ENCODE measurements around the gene KRT72.

The KRT72 gene

DNA sequence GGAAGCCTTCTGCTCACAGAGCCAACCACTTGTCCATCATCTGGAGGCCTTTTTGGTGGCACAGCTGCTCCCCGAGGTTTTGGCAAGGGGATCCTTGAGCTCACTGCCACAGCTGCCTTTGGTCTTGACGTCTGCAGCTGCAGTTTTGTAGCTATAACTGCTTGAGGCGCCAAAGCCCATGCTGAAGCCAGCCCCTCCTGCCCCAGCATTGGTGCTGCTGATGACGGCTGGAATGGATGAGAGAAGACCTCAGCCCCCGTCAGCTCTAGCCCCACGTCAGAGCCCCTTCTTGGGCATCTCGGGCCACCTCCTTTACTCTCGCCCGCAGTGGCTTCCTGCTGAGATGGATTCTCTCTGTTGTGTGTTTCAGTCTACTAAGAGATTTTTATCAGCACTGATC is 15.3 kb downstream of the KRT72 start:
- Histone ChIP-seq H3K4me1 (ENCODE audit: control insufficient read depth, insufficient read depth, low read length) (no peaks in the 10 kb centered on the region), H3K9me3 (ENCODE audit: control insufficient read depth, insufficient read depth, low read depth, low read length) (no peaks in the 10 kb centered on the region), H3K27ac (ENCODE audit: extremely low read depth, low read depth, low read length) (no peak overlapping the region), H3K4me3 (ENCODE audit: low read depth, low read length) (no peak overlapping the region), H3K36me3 (ENCODE audit: control insufficient read depth in 2 of 2, insufficient read depth in 1 of 2, low read length in 2 of 2) (no peaks in the 10 kb centered on the region)
- CTCF ChIA-PET: interaction anchor here (0.7 to 9.9 kb wide), 9 partner anchors 22 to 394 kb away, joined by 3 to 127 read pairs (median 6); no protein-coding TSS in a partner anchor
- no peak for TF ChIP-seq ZBTB1 (tag by site-specific recombination; IDR thresholded peaks at IDR 0.05)
- POLR2A ChIA-PET: interaction anchor here (0.6 kb wide), 1 partner anchor 217 kb away, joined by 4 read pairs; no protein-coding TSS in a partner anchor

DNA sequence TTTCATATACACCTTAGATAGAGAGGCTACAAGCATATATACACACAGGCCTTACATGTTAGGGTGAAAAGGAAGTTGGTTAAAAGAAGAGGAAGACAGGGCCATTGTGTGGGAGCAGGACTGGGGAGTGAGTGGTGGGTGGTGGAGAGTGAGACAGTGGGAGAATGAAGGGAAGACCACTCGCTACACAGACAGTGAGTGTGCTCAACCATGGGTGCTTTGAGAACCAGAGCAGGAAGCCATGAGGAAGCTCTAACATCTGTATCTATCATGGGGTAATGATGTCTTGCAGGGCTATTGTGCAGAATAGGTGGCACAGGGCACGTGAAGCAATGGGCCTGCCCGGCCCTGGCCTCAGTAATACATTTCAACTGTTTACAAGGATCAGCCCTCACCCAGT is 16.2 kb downstream of the KRT72 start:
- TF ChIP-seq ZNF530 (tag by site-specific recombination; IDR thresholded peaks at IDR 0.05; ENCODE audit: low read depth): no peak
- ChIA-PET POLR2A (no interaction called here), CTCF (interaction anchor here (0.7 to 9.9 kb wide), 9 partner anchors 189 to 392 kb away, joined by 3 to 127 read pairs (median 6); no protein-coding TSS in a partner anchor)
- no peaks in the 10 kb centered on the region for H3K9me3 ChIP-seq (ENCODE audit: control insufficient read depth, insufficient read depth, low read depth, low read length)
- H3K4me3 ChIP-seq (ENCODE audit: low read depth, low read length): no peak overlapping the region
- no peaks in the 10 kb centered on the region for H3K4me1 ChIP-seq (ENCODE audit: control insufficient read depth, insufficient read depth, low read length)
- no peak overlapping the region for H3K27ac ChIP-seq (ENCODE audit: extremely low read depth, low read depth, low read length)
- no peaks in the 10 kb centered on the region for H3K36me3 ChIP-seq (ENCODE audit: control insufficient read depth in 2 of 2, insufficient read depth in 1 of 2, low read length in 2 of 2)

DNA sequence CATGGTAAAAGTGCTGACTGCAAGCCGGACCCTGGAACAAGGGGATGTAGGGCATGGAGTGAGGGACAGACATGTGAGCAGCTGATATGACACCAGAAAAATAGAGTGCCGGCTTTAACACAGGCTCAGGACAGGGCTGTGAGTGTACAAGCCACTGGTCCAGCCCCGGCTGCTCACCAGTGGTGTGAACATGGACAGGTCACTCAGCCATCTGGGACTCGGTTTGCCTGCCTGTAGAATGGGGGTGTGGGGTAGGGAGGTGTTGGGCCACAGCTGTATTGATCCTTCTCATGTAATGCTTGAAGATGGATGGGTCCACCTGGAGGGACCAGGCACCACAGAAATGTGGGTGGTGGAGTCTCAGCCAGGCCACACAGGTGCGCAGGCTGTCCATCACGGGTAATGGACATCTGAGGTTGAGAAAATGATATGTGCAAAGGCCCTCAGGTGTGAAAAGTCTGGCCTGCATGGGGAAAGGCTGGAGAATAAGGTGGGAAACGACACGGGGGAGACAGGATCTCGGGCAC is 17.0 kb downstream of the KRT72 start:
- no peak overlapping the region for H3K4me3 ChIP-seq (ENCODE audit: low read depth, low read length)
- CTCF ChIA-PET: interaction anchor here (0.7 to 9.9 kb wide), 16 partner anchors 39 to 441 kb away, joined by 3 to 127 read pairs (median 5); no protein-coding TSS in a partner anchor
- no peak overlapping the region for H3K27ac ChIP-seq (ENCODE audit: extremely low read depth, low read depth, low read length)
- no peaks in the 10 kb centered on the region for H3K9me3 ChIP-seq (ENCODE audit: control insufficient read depth, insufficient read depth, low read depth, low read length)
- TF ChIP-seq OSR2 (tag by site-specific recombination; IDR thresholded peaks at IDR 0.05) (no peak), ZNF266 (tag by site-specific recombination; IDR thresholded peaks at IDR 0.05; ENCODE audit: low read depth) (no peak), ZFP37 (tag by site-specific recombination; IDR thresholded peaks at IDR 0.05) (no peak), ZNF223 (tag by site-specific recombination; IDR thresholded peaks at IDR 0.05) (no peak), ZNF561 (tag by site-specific recombination; IDR thresholded peaks at IDR 0.05; ENCODE audit: borderline replicate concordance) (no peak), ZNF112 (tag by site-specific recombination; IDR thresholded peaks at IDR 0.05) (no peak), PRDM1 (tag by site-specific recombination; IDR thresholded peaks at IDR 0.05) (no peak), ZNF843 (tag by site-specific recombination; IDR thresholded peaks at IDR 0.05) (no peak), ZNF596 (tag by site-specific recombination; IDR thresholded peaks at IDR 0.05) (no peak), ZBTB7A (tag by site-specific recombination; IDR thresholded peaks at IDR 0.05; ENCODE audit: low read depth) (no peak), ZNF830 (tag by site-specific recombination; IDR thresholded peaks at IDR 0.05; ENCODE audit: low read depth) (no peak), ZNF140 (tag by site-specific recombination; IDR thresholded peaks at IDR 0.05) (no peak), SP2 (tag by site-specific recombination; IDR thresholded peaks at IDR 0.05) (no peak), ZNF707 (tag by site-specific recombination; IDR thresholded peaks at IDR 0.05) (no peak), HOXA7 (CRISPR knock-in tag; IDR thresholded peaks at IDR 0.05; ENCODE audit: borderline replicate concordance) (no peak)
- TF ChIP-seq, protein P1, sequence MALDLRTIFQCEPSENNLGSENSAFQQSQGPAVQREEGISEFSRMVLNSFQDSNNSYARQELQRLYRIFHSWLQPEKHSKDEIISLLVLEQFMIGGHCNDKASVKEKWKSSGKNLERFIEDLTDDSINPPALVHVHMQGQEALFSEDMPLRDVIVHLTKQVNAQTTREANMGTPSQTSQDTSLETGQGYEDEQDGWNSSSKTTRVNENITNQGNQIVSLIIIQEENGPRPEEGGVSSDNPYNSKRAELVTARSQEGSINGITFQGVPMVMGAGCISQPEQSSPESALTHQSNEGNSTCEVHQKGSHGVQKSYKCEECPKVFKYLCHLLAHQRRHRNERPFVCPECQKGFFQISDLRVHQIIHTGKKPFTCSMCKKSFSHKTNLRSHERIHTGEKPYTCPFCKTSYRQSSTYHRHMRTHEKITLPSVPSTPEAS (tag by site-specific recombination; IDR thresholded peaks at IDR 0.05): no peak
- TF ChIP-seq, protein P2, sequence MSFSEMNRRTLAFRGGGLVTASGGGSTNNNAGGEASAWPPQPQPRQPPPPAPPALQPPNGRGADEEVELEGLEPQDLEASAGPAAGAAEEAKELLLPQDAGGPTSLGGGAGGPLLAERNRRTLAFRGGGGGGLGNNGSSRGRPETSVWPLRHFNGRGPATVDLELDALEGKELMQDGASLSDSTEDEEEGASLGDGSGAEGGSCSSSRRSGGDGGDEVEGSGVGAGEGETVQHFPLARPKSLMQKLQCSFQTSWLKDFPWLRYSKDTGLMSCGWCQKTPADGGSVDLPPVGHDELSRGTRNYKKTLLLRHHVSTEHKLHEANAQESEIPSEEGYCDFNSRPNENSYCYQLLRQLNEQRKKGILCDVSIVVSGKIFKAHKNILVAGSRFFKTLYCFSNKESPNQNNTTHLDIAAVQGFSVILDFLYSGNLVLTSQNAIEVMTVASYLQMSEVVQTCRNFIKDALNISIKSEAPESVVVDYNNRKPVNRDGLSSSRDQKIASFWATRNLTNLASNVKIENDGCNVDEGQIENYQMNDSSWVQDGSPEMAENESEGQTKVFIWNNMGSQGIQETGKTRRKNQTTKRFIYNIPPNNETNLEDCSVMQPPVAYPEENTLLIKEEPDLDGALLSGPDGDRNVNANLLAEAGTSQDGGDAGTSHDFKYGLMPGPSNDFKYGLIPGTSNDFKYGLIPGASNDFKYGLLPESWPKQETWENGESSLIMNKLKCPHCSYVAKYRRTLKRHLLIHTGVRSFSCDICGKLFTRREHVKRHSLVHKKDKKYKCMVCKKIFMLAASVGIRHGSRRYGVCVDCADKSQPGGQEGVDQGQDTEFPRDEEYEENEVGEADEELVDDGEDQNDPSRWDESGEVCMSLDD (tag by site-specific recombination; IDR thresholded peaks at IDR 0.05): no peak
- TF ChIP-seq, protein P3, sequence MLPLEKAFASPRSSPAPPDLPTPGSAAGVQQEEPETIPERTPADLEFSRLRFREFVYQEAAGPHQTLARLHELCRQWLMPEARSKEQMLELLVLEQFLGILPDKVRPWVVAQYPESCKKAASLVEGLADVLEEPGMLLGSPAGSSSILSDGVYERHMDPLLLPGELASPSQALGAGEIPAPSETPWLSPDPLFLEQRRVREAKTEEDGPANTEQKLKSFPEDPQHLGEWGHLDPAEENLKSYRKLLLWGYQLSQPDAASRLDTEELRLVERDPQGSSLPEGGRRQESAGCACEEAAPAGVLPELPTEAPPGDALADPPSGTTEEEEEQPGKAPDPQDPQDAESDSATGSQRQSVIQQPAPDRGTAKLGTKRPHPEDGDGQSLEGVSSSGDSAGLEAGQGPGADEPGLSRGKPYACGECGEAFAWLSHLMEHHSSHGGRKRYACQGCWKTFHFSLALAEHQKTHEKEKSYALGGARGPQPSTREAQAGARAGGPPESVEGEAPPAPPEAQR (tag by site-specific recombination; IDR thresholded peaks at IDR 0.05): no peak
- TF ChIP-seq, protein P4, sequence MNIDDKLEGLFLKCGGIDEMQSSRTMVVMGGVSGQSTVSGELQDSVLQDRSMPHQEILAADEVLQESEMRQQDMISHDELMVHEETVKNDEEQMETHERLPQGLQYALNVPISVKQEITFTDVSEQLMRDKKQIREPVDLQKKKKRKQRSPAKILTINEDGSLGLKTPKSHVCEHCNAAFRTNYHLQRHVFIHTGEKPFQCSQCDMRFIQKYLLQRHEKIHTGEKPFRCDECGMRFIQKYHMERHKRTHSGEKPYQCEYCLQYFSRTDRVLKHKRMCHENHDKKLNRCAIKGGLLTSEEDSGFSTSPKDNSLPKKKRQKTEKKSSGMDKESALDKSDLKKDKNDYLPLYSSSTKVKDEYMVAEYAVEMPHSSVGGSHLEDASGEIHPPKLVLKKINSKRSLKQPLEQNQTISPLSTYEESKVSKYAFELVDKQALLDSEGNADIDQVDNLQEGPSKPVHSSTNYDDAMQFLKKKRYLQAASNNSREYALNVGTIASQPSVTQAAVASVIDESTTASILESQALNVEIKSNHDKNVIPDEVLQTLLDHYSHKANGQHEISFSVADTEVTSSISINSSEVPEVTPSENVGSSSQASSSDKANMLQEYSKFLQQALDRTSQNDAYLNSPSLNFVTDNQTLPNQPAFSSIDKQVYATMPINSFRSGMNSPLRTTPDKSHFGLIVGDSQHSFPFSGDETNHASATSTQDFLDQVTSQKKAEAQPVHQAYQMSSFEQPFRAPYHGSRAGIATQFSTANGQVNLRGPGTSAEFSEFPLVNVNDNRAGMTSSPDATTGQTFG (tag by site-specific recombination; IDR thresholded peaks at IDR 0.05; ENCODE audit: borderline replicate concordance): no peak
- H3K4me1 ChIP-seq (ENCODE audit: control insufficient read depth, insufficient read depth, low read length): no peaks in the 10 kb centered on the region
- no peaks in the 10 kb centered on the region for H3K36me3 ChIP-seq (ENCODE audit: control insufficient read depth in 2 of 2, insufficient read depth in 1 of 2, low read length in 2 of 2)
- POLR2A ChIA-PET: no interaction called here

All from HEK293 (cell line).